SK-N-SH (cell line): ENCODE results near the gene LARP4.

Experiments used
- CTCF ChIP-seq: fragments of 200-600 bp; sonication (generic); IDR thresholded peaks from 2 replicates; pipeline ENCODE4 v1.6.1; 2017; ENCODE audit warnings: antibody characterized with exemption, mild to moderate bottlenecking, moderate library complexity
- ELF1 ChIP-seq: IDR thresholded peaks from 2 replicates; pipeline ENCODE4 v1.4.0; 2012
- IRF3 ChIP-seq: fragments of 150-350 bp; IDR thresholded peaks from 2 replicates; pipeline ENCODE4 v1.6.1; 2016; ENCODE audit warnings: mild to moderate bottlenecking, low read depth, low read length
- NFIC ChIP-seq: IDR thresholded peaks from 2 replicates; pipeline ENCODE4 v1.4.0; 2012; ENCODE audit warnings: borderline replicate concordance
- POLR2AphosphoS5 ChIP-seq: IDR thresholded peaks from 2 replicates; pipeline ENCODE4 v1.6.1; 2012; ENCODE audit warnings: low read depth, low read length
- RCOR1 ChIP-seq: fragments of 150-350 bp; IDR thresholded peaks from 2 replicates; pipeline ENCODE4 v1.6.1; 2017; ENCODE audit warnings: antibody characterized with exemption, low read length

GRCh38 chr12:50353404-50353803 is 47.3 kb upstream of the LARP4 start:
- TF ChIP-seq CTCF (no peak), POLR2AphosphoS5 (no peak), RCOR1 (no peak), NFIC (no peak), ELF1 (no peak), IRF3 (no peak)
